NB4 (cell line): ENCODE measurements around the gene SGIP1.
"Not testable (repeated sequence)": the region's sequence is repeated elsewhere in the genome, so short reads cannot be mapped to it uniquely, and the experiment has no call there.

ENCODE experiments used
- DNase-seq: peaks from one replicate; pipeline ENCODE4 v3.0.0; 2010; ENCODE audit warnings: low read depth
- H3K4me3 ChIP-seq: one replicate; pipeline ENCODE4 v1.5.1; 2011; ENCODE audit warnings: mild to moderate bottlenecking, low read depth, low read length, moderate library complexity
- CTCF ChIP-seq: IDR thresholded peaks from one replicate; pipeline ENCODE4 v1.5.1; 2012; ENCODE audit warnings: low read depth, low read length
- MAX ChIP-seq: IDR thresholded peaks from 2 replicates; pipeline ENCODE4 v1.6.1; 2011; ENCODE audit warnings: low read depth, low read length
- MYC ChIP-seq: IDR thresholded peaks from 2 replicates; pipeline ENCODE4 v1.6.1; 2011; ENCODE audit warnings: low read depth, low read length
- POLR2A ChIP-seq: IDR thresholded peaks from 2 replicates; pipeline ENCODE4 v1.6.1; 2011; ENCODE audit warnings: mild to moderate bottlenecking; ENCODE audit not compliant: insufficient read length; ENCODE audit errors: extremely low read depth

The SGIP1 gene

GRCh38 chr1:66583021-66583420, 49.1 kb downstream of the SGIP1 start:
- no peak overlapping the region for H3K4me3 ChIP-seq
- no peak for DNase-seq
- TF ChIP-seq MAX (no peak), POLR2A (no peak), MYC (no peak), CTCF (no peak)

GRCh38 chr1:66585002-66585401, 51.0 kb downstream of the SGIP1 start:
- no peak for DNase-seq
- TF ChIP-seq MYC (no peak), MAX (no peak), POLR2A (no peak), CTCF (no peak)
- no peak overlapping the region for H3K4me3 ChIP-seq

- H3K4me3 ChIP-seq, result no peak overlapping the region
- no peak for DNase-seq
- TF ChIP-seq MAX (no peak), CTCF (no peak), MYC (no peak), POLR2A (no peak)
Measured at GRCh38 chr1:66589326-66589725, 55.4 kb downstream of the SGIP1 start.

GRCh38 chr1:66592106-66592507, 58.2 kb downstream of the SGIP1 start:
- DNase-seq, H3K4me3 ChIP-seq: not testable (repeated sequence)

- DNase-seq, result no peak
- TF ChIP-seq MYC (no peak), POLR2A (no peak), MAX (no peak)
- H3K4me3 ChIP-seq, result no peak overlapping the region
Measured at GRCh38 chr1:66596191-66596590, 62.2 kb downstream of the SGIP1 start.

GRCh38 chr1:66597500-66597899, 63.5 kb downstream of the SGIP1 start:
- DNase-seq, result no peak
- TF ChIP-seq MYC, result no peak
- TF ChIP-seq CTCF, result no peak
- TF ChIP-seq POLR2A, result no peak
- no peak for TF ChIP-seq MAX
- no peak overlapping the region for H3K4me3 ChIP-seq

GRCh38 chr1:66598670-66599069, 64.7 kb downstream of the SGIP1 start:
- H3K4me3 ChIP-seq, result no peak overlapping the region
- no peak for DNase-seq
- no peak for TF ChIP-seq MYC
- TF ChIP-seq CTCF, result no peak
- no peak for TF ChIP-seq MAX
- no peak for TF ChIP-seq POLR2A
